HG03280 (cell line): ENCODE measurements around the gene SPRTN.
A peak's percentile ranks its signal among the peaks of the same experiment; 100 is the strongest.
"Not testable (repeated sequence)": the region's sequence is repeated elsewhere in the genome, so short reads cannot be mapped to it uniquely, and the experiment has no call there.

Source experiments
- ATAC-seq: cut with Tn5 transposase; IDR thresholded peaks from one replicate; pipeline ENCODE4 v1.9.1; 2021; ENCODE audit warnings: mild to moderate bottlenecking, moderate library complexity; ENCODE audit not compliant: unreplicated experiment

Gene SPRTN

DNA sequence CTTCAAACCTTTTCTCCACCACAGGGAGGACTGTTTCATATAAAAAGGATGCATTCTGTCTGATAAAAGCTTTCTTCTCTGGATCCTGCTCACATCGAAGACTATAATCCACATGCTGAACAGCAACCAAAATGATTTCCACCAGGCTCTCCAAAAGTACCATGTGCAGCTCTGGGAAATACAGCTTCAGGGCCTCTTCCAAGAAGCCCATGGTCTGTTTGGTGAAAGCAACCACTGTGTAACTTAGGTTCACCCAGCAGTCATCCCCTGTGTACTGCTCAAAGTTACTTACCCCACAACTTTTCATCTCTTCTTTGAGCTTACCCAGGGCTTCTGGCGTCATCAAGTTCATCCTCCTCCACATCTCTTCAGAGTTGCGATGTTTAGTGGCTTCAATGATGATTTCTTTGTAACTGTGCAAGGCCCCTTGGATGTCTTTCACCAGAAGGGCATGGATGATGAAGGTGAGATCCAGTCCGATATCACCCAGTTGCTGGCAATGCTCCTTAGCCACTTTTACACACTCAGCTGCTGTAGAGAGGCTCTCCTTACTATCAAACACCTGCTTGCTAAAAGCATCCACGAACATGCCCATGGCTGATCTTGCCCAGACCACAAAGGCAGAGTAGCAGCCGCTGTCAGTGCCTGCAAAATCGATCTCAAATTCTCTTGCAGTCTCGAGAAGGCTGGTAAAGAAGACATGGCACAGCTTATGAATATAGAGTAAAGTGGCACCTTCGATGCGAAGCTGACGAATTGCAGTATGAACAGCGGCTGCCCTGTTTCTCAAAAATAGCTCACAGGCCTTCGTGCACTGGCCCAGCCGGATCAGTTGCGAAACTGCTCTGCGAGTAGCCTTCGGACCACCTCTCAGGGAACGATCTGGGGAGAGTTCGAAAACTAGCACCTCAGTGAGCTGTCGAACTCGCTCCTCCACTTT lies 2.2 kb upstream of the SPRTN start:
- ATAC-seq: no peak

DNA sequence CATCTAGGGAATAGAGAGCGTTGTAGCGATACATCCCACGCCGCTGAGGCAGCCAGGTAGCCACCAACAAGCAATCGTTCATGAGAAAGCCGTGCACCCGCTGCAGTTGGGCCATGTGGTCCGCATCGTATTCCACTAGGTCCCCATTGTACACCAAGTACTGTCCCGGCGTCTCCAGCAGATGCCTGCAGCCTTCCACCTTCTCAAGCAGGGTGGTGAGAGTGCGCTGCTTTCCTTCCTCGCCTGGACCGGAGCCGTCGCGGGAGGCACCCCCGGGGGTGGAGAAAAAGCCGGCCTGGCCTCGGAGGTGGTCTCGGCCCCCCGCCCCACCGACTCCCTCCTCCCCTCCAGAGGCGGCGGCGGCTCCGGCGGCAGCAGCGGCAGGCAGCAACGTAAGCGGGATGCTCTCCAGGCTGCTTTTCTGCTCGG lies 1.0 kb upstream of the SPRTN start:
- ATAC-seq: peak; percentile 10

- peak; percentile 68 for ATAC-seq
Observed at GRCh38 chr1:231337472-231338269, 422 bp upstream of the SPRTN start, which contains the start of gene EXOC8. Gene EXOC8 (minus strand): TSS chr1:231337852. CDS start chr1:231337745, 107 bp downstream.

- no peak for ATAC-seq
Observed at GRCh38 chr1:231340328-231341013, 2.4 kb downstream of the SPRTN start.

DNA sequence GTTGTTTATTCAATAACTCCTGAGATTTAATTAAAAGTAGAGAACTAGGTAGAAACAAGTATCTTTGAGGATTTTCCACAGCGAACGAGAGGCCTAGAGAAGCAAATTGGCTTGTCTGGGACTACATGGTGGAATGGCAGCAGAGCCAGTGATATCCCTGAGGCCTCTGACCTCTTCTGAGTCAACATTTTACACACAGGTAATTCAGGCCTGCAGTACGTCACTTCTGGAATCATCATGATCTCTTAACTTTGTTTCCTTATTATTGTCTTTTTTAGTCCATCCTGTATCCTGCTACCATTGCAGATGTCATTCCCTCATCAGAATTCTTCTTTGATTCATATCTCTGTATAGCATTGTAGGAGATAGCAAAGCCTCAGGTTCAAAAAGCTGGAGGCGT lies 9.9 kb downstream of the SPRTN start:
- ATAC-seq: no peak

- no peak for ATAC-seq
Observed at GRCh38 chr1:231348442-231348841, 10.3 kb downstream of the SPRTN start.

DNA sequence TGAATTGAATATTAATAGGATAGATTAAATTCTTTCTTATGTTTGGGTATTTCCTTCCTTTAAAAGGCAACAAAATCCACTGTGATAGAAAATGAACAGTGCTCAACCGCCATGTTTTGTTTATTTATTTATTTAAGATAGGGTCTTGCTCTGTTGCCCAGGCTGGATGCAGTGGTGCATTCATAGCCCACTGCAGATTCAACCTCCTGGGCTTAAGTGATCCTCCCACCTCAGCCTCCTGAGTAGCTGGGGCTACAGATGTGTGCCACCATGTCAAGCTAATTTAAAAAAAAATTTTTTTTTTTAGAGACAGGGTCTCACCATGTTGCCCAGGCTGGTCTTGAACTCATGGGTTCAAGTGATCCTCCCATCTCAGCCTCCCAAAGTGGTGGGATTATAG lies 10.8 kb downstream of the SPRTN start:
- ATAC-seq: not testable (repeated sequence)

DNA sequence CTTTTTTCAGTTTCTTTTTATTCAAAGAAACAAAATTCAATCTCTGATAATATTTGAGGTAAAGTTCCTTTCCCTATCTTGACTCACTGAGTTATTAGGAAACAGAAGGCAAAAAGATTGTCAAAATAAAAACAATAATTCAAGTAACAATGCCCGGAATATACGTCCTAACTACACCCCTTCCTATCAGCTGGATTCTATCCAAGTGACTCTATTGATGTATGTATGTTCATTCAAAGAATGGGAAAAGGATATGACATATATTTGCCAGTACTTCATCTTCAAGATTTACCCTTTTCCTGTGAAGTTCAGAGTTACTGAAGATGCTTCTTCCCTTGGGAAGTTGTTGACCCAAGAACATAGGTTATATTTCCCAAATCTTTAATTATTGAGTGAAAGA lies 13.7 kb downstream of the SPRTN start:
- ATAC-seq: no peak

DNA sequence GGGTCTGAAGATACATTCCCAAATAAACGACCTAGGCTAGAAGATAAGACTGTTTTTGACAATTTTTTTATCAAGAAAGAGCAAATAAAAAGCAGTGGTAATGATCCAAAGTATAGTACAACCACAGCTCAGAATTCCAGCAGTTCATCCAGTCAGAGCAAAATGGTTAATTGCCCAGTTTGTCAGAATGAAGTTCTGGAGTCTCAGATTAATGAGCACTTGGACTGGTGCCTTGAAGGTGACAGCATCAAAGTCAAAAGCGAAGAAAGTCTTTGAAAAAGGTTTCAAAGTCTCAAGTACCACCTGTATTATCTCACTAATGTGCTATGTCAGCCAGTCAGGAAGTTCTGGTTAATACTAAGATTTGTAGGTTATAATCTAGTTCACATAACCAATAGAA lies 15.0 kb downstream of the SPRTN start:
- no peak for ATAC-seq

- ATAC-seq: no peak
Observed at GRCh38 chr1:231354330-231355020, 16.4 kb downstream of the SPRTN start.

DNA sequence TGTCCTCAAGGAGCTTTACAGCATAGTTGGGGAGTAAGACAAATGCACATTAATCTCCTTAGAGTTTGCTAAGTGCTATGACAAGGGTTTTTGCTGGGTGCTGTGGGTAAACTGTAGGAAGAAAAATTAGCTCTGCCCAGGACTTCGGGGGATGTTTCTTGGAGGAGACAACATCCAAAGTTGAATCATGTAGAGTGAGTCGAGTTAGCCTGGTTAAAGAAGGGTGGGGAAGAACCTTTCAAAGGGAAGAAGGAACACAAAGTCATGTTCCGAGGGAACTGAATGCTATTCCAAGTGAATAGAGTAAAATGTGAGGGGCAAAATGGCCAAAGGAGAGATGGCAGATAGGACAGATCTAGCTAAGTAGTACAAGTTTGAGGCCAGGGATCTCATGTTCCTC lies 17.1 kb downstream of the SPRTN start:
- ATAC-seq: no peak

GRCh38 chr1:231357187-231357772 lies 19.2 kb downstream of the SPRTN start:
- no peak for ATAC-seq

DNA sequence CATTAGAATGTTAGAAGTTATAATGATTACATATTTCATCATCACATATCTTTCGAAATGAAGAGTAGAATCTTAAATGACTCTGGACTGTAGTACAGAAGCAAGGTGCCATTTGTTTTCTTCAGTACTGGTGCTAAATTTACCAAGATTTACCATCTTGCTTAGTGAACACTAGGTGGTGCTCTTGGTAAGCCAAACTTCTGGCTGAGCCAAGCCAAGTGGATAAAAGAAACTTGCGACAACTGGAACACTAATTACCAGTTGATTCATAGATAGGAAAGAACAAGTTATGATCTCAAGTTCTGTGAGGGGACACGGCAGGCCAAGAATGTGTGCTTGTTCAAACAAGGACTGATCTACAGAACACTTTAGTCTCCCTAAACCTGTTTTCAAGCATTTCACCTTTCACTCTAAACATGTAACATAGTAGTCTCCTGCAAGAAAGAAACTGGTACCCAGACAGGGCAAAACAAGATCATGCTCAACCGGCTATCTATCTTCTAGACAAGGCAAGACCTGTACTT lies 19.8 kb downstream of the SPRTN start:
- ATAC-seq: peak; percentile 78

GRCh38 chr1:231359113-231359512 lies 21.0 kb downstream of the SPRTN start:
- no peak for ATAC-seq

DNA sequence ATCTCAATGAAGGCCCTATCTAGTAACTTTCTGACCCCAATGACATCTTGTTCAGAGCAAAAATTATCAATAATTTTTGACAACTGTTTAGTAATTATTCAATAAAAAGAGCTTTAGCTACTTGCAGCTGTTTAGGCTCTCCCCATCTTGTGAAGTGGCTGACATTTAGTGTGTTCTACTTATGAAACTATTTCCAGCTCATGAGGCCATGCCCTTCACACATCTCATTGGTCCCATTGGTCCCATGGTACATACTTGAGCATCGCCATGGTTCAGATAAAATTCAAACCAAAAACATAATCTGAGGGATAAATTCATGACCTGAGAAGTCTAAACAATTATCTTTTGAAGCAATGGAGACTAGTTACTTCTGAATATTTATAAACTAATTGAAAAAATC lies 24.2 kb downstream of the SPRTN start:
- ATAC-seq: no peak

DNA sequence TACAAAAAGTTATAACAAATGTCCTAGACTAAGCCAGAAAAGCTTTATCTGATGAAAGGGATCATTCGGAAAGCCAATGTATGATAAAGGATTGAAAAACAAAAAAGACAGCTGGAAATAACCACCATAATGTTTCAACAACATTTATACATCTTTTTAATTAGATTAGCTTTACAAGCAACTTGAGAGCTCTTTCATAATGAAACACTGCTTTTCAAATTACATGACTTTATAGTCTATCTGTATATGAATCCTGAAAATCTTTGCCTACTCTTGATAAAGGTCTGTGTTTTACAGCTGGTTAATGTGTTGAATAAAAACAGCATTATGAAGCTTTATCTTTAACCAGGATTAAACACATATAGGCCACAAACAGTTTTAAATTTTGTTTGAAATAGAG lies 25.5 kb downstream of the SPRTN start:
- no peak for ATAC-seq

- ATAC-seq: no peak
Observed at GRCh38 chr1:231364192-231364591, 26.1 kb downstream of the SPRTN start.

GRCh38 chr1:231369282-231369681 lies 31.2 kb downstream of the SPRTN start:
- no peak for ATAC-seq

- no peak for ATAC-seq
Observed at GRCh38 chr1:231372501-231372900, 34.4 kb downstream of the SPRTN start.

GRCh38 chr1:231374394-231374793 lies 36.3 kb downstream of the SPRTN start:
- no peak for ATAC-seq
